K562 (cell line): ENCODE measurements around the gene PRPSAP1. TPM values are rescaled to one million over a fixed set of nuclear protein-coding genes. Genes with fewer than 3 reads are reported as not detected.

Source experiments
- ARID4B ChIP-seq: sonication (generic); formaldehyde crosslinking; IDR thresholded peaks from 2 replicates; pipeline ENCODE4 v1.8.0; 2022; ENCODE audit warnings: mild to moderate bottlenecking, missing genetic modification reagents
- GTF3C2 ChIP-seq: IDR thresholded peaks from 3 replicates; pipeline ENCODE4 v1.6.1; 2011; ENCODE audit warnings: borderline replicate concordance, mild to moderate bottlenecking, moderate library complexity; ENCODE audit not compliant: insufficient read length; ENCODE audit errors: extremely low read depth
- KLF10 ChIP-seq: fragments of 250-450 bp; sonication (Bioruptor Pico); IDR thresholded peaks from 2 replicates; pipeline ENCODE4 v1.6.1; 2021; ENCODE audit warnings: matching md5 sums
- KLF16 ChIP-seq: IDR thresholded peaks from 2 replicates; pipeline ENCODE4 v1.6.1; 2016; ENCODE audit warnings: antibody characterized with exemption
- LEF1 ChIP-seq: fragments of 450-650 bp; IDR thresholded peaks from 2 replicates; pipeline ENCODE4 v1.6.1; 2016; ENCODE audit warnings: mild to moderate bottlenecking
- PURB ChIP-seq: sonication (generic); formaldehyde crosslinking; IDR thresholded peaks from 2 replicates; pipeline ENCODE4 v1.9.0; 2021; ENCODE audit warnings: low read depth, mild to moderate bottlenecking, missing genetic modification reagents
- RBBP5 ChIP-seq: fragments of 200-600 bp; sonication (generic); IDR thresholded peaks from 2 replicates; pipeline ENCODE4 v1.6.1; 2012; ENCODE audit warnings: borderline replicate concordance, mild to moderate bottlenecking, low read length, control low read depth, inconsistent platforms; ENCODE audit not compliant: insufficient read depth, poor library complexity, severe bottlenecking
- ZNF609 ChIP-seq: sonication (generic); formaldehyde crosslinking; IDR thresholded peaks from 2 replicates; pipeline ENCODE4 v1.8.1; 2023; ENCODE audit warnings: missing genetic modification reagents, mild to moderate bottlenecking, borderline replicate concordance
- polyA plus RNA-seq, 8 experiments: library from polyadenylated mRNA; depleted of rRNA in 4 of 8; stranded (reverse) in 5 of 8; unstranded in 3 of 8; fragments of >200 nt; fragmentation: Nextera tagmentation in 2 of 8; fragmentation: Illumina TruSeq in 1 of 8; extraction: Ambion mirVana in 2 of 8; extraction: Trizol in 1 of 8; gene quantifications; 2 replicates each; pipeline versions ENCODE4 v1.2.1 to v1.2.3, GENCODE V29; 2011 to 2014; ENCODE audit warnings: inconsistent platforms in 1 of 8, missing spikeins in 1 of 8
- total RNA-seq, 7 experiments: library from RNA; depleted of rRNA in 6 of 7; stranded (reverse); fragments of >200 nt in 6 of 7; fragmentation: Illumina TruSeq in 2 of 7; extraction: Trizol in 2 of 7; gene quantifications; 2 replicates each; pipeline versions ENCODE4 v1.2.1 to v1.2.3, GENCODE V29; 2011 to 2021; ENCODE audit warnings: low replicate concordance in 1 of 7
- TF ChIP-seq, protein P1 (sequence below): fragments of 450-650 bp; IDR thresholded peaks from 2 replicates; pipeline ENCODE4 v1.6.1; 2016; ENCODE audit warnings: borderline replicate concordance
- TF ChIP-seq, protein P2 (sequence below): IDR thresholded peaks from 2 replicates; pipeline ENCODE4 v1.6.1; 2016; ENCODE audit warnings: missing genetic modification characterization, missing compliant biosample characterization

Gene PRPSAP1
- total and polyA plus RNA-seq, 9 of the 15 experiments (the other 6 are each of a cell fraction or from before 2014, with no cell fraction given), result 21.9 to 77.1 (median 40.8) TPM

DNA sequence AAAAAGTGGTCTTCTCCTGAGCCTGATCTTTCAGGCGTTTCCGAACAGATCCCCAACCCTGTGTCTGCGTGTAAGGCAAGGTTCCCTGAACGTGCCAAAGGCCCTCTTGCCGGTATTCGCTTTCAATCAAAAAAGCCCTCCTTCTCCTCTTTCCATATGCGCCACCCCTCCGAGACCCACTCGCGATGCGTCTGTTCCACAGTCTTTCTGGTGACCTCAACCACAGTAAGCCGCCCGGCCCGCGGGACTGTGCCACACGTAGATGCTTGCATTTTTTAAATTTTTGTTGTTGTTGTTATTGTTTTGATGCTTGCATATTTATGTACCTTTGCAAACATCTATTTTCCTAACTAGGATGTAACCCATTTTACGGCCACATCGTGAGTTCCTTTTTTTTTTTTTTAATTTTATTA, 607 bp upstream of the PRPSAP1 start (continued):
- TF ChIP-seq ZNF609 (CRISPR knock-in tag) (no peak), ARID4B (CRISPR knock-in tag) (no peak; the same call in 1 of the 2 replicates), RBBP5 (peak; percentile 11), PURB (CRISPR knock-in tag) (no peak), KLF10 (CRISPR knock-in tag) (no peak), GTF3C2 (no peak), LEF1 (no peak), KLF16 (no peak)
- TF ChIP-seq, protein P1, sequence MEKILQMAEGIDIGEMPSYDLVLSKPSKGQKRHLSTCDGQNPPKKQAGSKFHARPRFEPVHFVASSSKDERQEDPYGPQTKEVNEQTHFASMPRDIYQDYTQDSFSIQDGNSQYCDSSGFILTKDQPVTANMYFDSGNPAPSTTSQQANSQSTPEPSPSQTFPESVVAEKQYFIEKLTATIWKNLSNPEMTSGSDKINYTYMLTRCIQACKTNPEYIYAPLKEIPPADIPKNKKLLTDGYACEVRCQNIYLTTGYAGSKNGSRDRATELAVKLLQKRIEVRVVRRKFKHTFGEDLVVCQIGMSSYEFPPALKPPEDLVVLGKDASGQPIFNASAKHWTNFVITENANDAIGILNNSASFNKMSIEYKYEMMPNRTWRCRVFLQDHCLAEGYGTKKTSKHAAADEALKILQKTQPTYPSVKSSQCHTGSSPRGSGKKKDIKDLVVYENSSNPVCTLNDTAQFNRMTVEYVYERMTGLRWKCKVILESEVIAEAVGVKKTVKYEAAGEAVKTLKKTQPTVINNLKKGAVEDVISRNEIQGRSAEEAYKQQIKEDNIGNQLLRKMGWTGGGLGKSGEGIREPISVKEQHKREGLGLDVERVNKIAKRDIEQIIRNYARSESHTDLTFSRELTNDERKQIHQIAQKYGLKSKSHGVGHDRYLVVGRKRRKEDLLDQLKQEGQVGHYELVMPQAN, result peak; percentile 46; the same call in 1 of the 2 replicates
- TF ChIP-seq, protein P2, sequence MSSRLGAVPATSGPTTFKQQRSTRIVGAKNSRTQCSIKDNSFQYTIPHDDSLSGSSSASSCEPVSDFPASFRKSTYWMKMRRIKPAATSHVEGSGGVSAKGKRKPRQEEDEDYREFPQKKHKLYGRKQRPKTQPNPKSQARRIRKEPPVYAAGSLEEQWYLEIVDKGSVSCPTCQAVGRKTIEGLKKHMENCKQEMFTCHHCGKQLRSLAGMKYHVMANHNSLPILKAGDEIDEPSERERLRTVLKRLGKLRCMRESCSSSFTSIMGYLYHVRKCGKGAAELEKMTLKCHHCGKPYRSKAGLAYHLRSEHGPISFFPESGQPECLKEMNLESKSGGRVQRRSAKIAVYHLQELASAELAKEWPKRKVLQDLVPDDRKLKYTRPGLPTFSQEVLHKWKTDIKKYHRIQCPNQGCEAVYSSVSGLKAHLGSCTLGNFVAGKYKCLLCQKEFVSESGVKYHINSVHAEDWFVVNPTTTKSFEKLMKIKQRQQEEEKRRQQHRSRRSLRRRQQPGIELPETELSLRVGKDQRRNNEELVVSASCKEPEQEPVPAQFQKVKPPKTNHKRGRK (tag), result peak; percentile 33; the same call in 1 of the 2 replicates
